B cell (primary cell): ENCODE results near the gene UBTD1. TPM values are rescaled to one million over a fixed set of nuclear protein-coding genes. Genes with fewer than 3 reads are reported as not detected.

Experiments used
- ATAC-seq: fragments of 200-7000 bp; cut with Tn5 transposase; one replicate; pipeline ENCODE4 v1.10.0; 2021; ENCODE audit warnings: low read depth, mild to moderate bottlenecking, moderate number of reproducible peaks, moderate library complexity
- CTCF ChIA-PET: fragments of 350-600 bp; sonication (Branson Sonifier 250); formaldehyde crosslinking; loops from one replicate; lab custom pipeline; 2021; ENCODE audit warnings: antibody characterized with exemption, inconsistent platforms; lab: Charles Lee
- POLR2A ChIA-PET: fragments of 350-600 bp; sonication (Branson Sonifier 250); formaldehyde crosslinking; loops from one replicate; lab custom pipeline; 2021; ENCODE audit warnings: antibody characterized with exemption; lab: Charles Lee
- DNase-seq: peaks from one replicate; pipeline ENCODE4 v3.0.0; 2013
- H2AFZ ChIP-seq: 2 replicates; pipeline ENCODE4 v1.6.1; 2012; ENCODE audit warnings: mild to moderate bottlenecking, low read depth, low read length; ENCODE audit not compliant: insufficient read depth, poor library complexity, severe bottlenecking
- H3K27ac ChIP-seq, 2 donors: 1 replicate in 1 of 2; 2 replicates in 1 of 2; pipeline ENCODE4 v1.5.1; 2012 to 2013; ENCODE audit warnings: low read length in 2 of 2, mild to moderate bottlenecking in 2 of 2, moderate library complexity in 1 of 2
- H3K27me3 ChIP-seq, 4 experiments: fragments of 200-600 bp in 1 of 4; sonication (generic) in 1 of 4; replicated peaks in 1 of 4; 1 replicate in 2 of 4; 2 replicates in 2 of 4; pipeline versions ENCODE4 v1.6.1 to v1.7.0; 2013 to 2016; ENCODE audit warnings: low read length in 3 of 4, mild to moderate bottlenecking in 2 of 4, mixed read lengths in 1 of 4, moderate library complexity in 1 of 4; ENCODE audit not compliant: insufficient read depth in 4 of 4, control insufficient read depth in 3 of 4; ENCODE audit errors: control extremely low read depth in 1 of 4
- H3K36me3 ChIP-seq, 2 experiments: replicated peaks in 1 of 2; 1 replicate in 1 of 2; 2 replicates in 1 of 2; pipeline versions ENCODE4 v1.6.1 to v1.7.1; 2013; ENCODE audit warnings: low read length in 1 of 2; ENCODE audit not compliant: insufficient read depth in 2 of 2, control insufficient read depth in 1 of 2; ENCODE audit errors: control extremely low read depth in 1 of 2, extremely low read depth in 1 of 2
- H3K4me1 ChIP-seq, 2 donors: fragments of 200-600 bp in 1 of 2; sonication (generic) in 1 of 2; 1 replicate in 1 of 2; 2 replicates in 1 of 2; pipeline versions ENCODE4 v1.5.1 to v1.6.1; 2013 to 2017; ENCODE audit warnings: low read length in 2 of 2; ENCODE audit not compliant: control insufficient read depth in 2 of 2, insufficient read depth in 2 of 2
- H3K4me2 ChIP-seq: replicated peaks from 2 replicates; pipeline ENCODE3; 2012; ENCODE audit warnings: mild to moderate bottlenecking, low read depth, low read length; ENCODE audit not compliant: poor library complexity, severe bottlenecking
- H3K4me3 ChIP-seq, 5 experiments: fragments of 200-600 bp in 1 of 5; sonication (generic) in 1 of 5; 1 replicate in 3 of 5; 2 replicates in 2 of 5; pipeline versions ENCODE4 v1.5.1 to v1.7.0; 2011 to 2016; ENCODE audit warnings: low read length in 4 of 5, mild to moderate bottlenecking in 4 of 5, low read depth in 2 of 5, control low read depth in 1 of 5, moderate library complexity in 1 of 5; ENCODE audit not compliant: insufficient read depth in 1 of 5; ENCODE audit errors: control extremely low read depth in 1 of 5, extremely low read depth in 1 of 5
- H3K79me2 ChIP-seq: fragments of 200-600 bp; sonication (generic); one replicate; pipeline ENCODE4 v1.6.0; 2016; ENCODE audit warnings: low read length; ENCODE audit not compliant: control insufficient read depth, insufficient read depth
- H3K9ac ChIP-seq: fragments of 200-600 bp; sonication (generic); 2 replicates; pipeline ENCODE4 v1.6.1; 2017; ENCODE audit warnings: mild to moderate bottlenecking, low read length, moderate library complexity
- H3K9me3 ChIP-seq, 3 donors: one replicate each; pipeline versions ENCODE4 v1.6.1 to v1.7.1; 2013; ENCODE audit warnings: low read length in 2 of 3; ENCODE audit not compliant: control insufficient read depth in 2 of 3, insufficient read depth in 1 of 3; ENCODE audit errors: control extremely low read depth in 1 of 3
- H4K20me1 ChIP-seq: 2 replicates; pipeline ENCODE4 v1.6.0; 2012; ENCODE audit warnings: mild to moderate bottlenecking, low read length; ENCODE audit not compliant: insufficient read depth, control insufficient read depth, poor library complexity, severe bottlenecking
- H3K27ac Mint-ChIP-seq: one replicate; pipeline ENCODE4 v1.8.0; 2021; ENCODE audit warnings: mixed read lengths
- H3K27me3 Mint-ChIP-seq: one replicate; pipeline ENCODE4 v1.8.0; 2021; ENCODE audit warnings: mixed read lengths
- H3K4me1 Mint-ChIP-seq: one replicate; pipeline ENCODE4 v1.8.0; 2021; ENCODE audit warnings: mixed read lengths
- H3K4me3 Mint-ChIP-seq: one replicate; pipeline ENCODE4 v1.8.0; 2021; ENCODE audit warnings: mixed read lengths
- H3K9me3 Mint-ChIP-seq: one replicate; pipeline ENCODE4 v1.8.0; 2022; ENCODE audit warnings: mixed read lengths; ENCODE audit not compliant: insufficient read depth
- EZH2 ChIP-seq: IDR thresholded peaks from 2 replicates; pipeline ENCODE4 v1.6.1; 2012; ENCODE audit warnings: borderline replicate concordance, low read depth, mild to moderate bottlenecking, moderate library complexity, low read length; ENCODE audit not compliant: insufficient read depth, poor library complexity, severe bottlenecking
- WGBS: methylation state at CpG from one replicate; pipeline ENCODE4 v1.1.5; 2013; ENCODE audit warnings: missing lambda C conversion rate; ENCODE audit not compliant: insufficient coverage; 5-methylcytosine and 5-hydroxymethylcytosine counted together
- intact Hi-C: fragments of 100-400 bp; cut with micrococcal nuclease; formaldehyde crosslinking; loops from one replicate; pipeline ENCODE4 v1.10.0; 2022
- polyA plus RNA-seq: library from polyadenylated mRNA; depleted of rRNA; stranded (reverse); fragments of >200 nt; gene quantifications from 2 replicates; pipeline ENCODE4 v1.2.3, GENCODE V29; 2012
- total RNA-seq, 2 donors: library from RNA; stranded (reverse); fragments of 120-200 nt in 1 of 2; gene quantifications; 1 replicate in 1 of 2; 2 replicates in 1 of 2; pipeline versions ENCODE4 v1.2.3 to v1.2.4, GENCODE V29; 2013 to 2022
- TF ChIP-seq, protein P1 (sequence below): fragments of 200-600 bp; IDR thresholded peaks from one replicate; pipeline ENCODE4 v1.8.0; 2022; ENCODE audit warnings: antibody characterized with exemption, mild to moderate bottlenecking

UBTD1 gene
- total and polyA plus RNA-seq, 2 donors (not counting 1 experiment from before 2014, with no cell fraction given), result 1.3 to 1.8 TPM

DNA sequence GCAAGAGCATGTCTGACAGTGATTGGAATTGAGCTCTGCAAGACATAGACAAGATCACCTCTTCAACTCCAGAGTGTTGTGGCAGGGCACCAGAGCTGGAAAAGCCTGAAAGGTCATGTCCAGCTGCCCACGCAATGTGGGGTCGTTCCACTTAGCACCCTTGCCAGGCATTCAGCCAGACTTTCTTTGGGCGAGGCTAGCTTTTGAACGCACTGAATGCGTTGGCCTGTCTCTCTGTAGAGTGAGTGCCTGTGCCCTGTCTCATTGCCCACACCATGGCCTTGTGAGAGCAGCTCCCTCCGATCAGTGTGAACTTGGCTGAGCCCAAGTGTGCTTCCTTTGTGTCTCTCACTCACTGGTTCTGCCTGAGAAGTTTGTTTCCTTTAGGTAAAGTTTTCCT lies 23.3 kb downstream of the UBTD1 start:
- ATAC-seq (no peak), DNase-seq (no peak)
- intact Hi-C loops, result no loop called here
- no peaks in the 10 kb centered on the region for H3K9me3 Mint-ChIP-seq
- no peaks in the 10 kb centered on the region for H3K9me3 ChIP-seq
- TF ChIP-seq, protein P1, sequence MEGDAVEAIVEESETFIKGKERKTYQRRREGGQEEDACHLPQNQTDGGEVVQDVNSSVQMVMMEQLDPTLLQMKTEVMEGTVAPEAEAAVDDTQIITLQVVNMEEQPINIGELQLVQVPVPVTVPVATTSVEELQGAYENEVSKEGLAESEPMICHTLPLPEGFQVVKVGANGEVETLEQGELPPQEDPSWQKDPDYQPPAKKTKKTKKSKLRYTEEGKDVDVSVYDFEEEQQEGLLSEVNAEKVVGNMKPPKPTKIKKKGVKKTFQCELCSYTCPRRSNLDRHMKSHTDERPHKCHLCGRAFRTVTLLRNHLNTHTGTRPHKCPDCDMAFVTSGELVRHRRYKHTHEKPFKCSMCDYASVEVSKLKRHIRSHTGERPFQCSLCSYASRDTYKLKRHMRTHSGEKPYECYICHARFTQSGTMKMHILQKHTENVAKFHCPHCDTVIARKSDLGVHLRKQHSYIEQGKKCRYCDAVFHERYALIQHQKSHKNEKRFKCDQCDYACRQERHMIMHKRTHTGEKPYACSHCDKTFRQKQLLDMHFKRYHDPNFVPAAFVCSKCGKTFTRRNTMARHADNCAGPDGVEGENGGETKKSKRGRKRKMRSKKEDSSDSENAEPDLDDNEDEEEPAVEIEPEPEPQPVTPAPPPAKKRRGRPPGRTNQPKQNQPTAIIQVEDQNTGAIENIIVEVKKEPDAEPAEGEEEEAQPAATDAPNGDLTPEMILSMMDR, result no peak
- TF ChIP-seq EZH2, result no peak
- no peaks in the 10 kb centered on the region for H3K4me1 ChIP-seq
- peaks cover 0 to 12% (median under 1%) of the 10 kb centered on the region in 4 experiments for H3K27me3 ChIP-seq
- H3K4me3 ChIP-seq, result no peak overlapping the region
- H3K79me2 ChIP-seq, result no peaks in the 10 kb centered on the region
- WGBS, result 89% methylated on average over 6 of the region's 6 CpGs
- CTCF ChIA-PET, result interaction anchor here (1.3 kb wide), 1 partner anchor 32 kb away, joined by 5 read pairs; no protein-coding TSS in a partner anchor
- no peak overlapping the region for H3K4me2 ChIP-seq
- no peak overlapping the region for H2AFZ ChIP-seq
- H3K4me3 Mint-ChIP-seq, result no peak overlapping the region
- no peak overlapping the region for H3K9ac ChIP-seq
- H3K27me3 Mint-ChIP-seq, result peaks cover 31% of the 10 kb centered on the region
- no peaks in the 10 kb centered on the region for H3K4me1 Mint-ChIP-seq
- H3K36me3 ChIP-seq, result no peaks in the 10 kb centered on the region
- H3K27ac Mint-ChIP-seq, result no peak overlapping the region
- H4K20me1 ChIP-seq, result no peaks in the 10 kb centered on the region
- H3K27ac ChIP-seq, result no peak overlapping the region
- POLR2A ChIA-PET, result no interaction called here

DNA sequence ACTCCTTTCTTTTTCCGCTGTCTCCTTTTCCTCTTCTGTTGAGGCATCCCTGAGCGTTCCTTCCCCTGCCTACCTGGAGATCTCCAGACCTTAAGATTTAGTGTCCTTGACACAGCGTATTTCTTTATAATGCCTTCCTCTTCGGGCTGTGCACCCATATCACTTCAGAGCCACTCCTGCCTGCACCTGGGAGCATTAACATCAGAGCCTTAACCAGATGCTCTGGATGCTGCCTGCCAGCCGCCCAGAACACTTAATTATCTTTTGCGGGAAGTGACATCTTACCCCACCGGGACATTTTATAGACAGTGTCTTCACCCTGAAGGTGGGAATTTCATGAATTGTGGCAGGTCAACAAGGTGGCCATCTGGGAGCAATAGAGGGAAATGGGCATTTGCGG lies 24.2 kb downstream of the UBTD1 start:
- Histone ChIP-seq H3K27ac (no peak overlapping the region), H3K36me3 (no peaks in the 10 kb centered on the region), H3K9ac (no peak overlapping the region), H3K27me3 (peaks cover 0 to 7% (median under 1%) of the 10 kb centered on the region in 4 experiments), H3K4me1 (no peaks in the 10 kb centered on the region), H3K79me2 (no peaks in the 10 kb centered on the region), H3K4me2 (no peak overlapping the region), H2AFZ (no peak overlapping the region), H4K20me1 (no peaks in the 10 kb centered on the region), H3K9me3 (no peaks in the 10 kb centered on the region), H3K4me3 (no peak overlapping the region)
- WGBS, result 96% methylated on average over 6 of the region's 8 CpGs
- H3K27ac Mint-ChIP-seq, result no peak overlapping the region
- no peaks in the 10 kb centered on the region for H3K4me1 Mint-ChIP-seq
- peaks cover 31% of the 10 kb centered on the region for H3K27me3 Mint-ChIP-seq
- intact Hi-C loops, result no loop called here
- ATAC-seq, result no peak
- ChIA-PET POLR2A (no interaction called here), CTCF (no interaction called here)
- H3K9me3 Mint-ChIP-seq, result no peaks in the 10 kb centered on the region
- no peak for DNase-seq
- H3K4me3 Mint-ChIP-seq, result no peak overlapping the region
- TF ChIP-seq, protein P1, result no peak
- no peak for TF ChIP-seq EZH2
